Prostate gland (tissue), 2 donors: ENCODE data around the gene ZMIZ1. TPM values are rescaled to one million over a fixed set of nuclear protein-coding genes. Genes with fewer than 3 reads are reported as not detected.

Experiments
- DNase-seq: peaks from one replicate; pipeline ENCODE4 v3.0.0-alpha.2; 2019; ENCODE audit warnings: low spot score
- H3K27ac ChIP-seq, 2 donors: fragments of 200-600 bp; sonication (generic); 2 replicates each; pipeline ENCODE4 v1.5.1; 2017 to 2019
- H3K27me3 ChIP-seq: fragments of 200-600 bp; sonication (generic); replicated peaks from 2 replicates; pipeline ENCODE4 v1.5.1; 2019; ENCODE audit not compliant: insufficient read depth
- H3K36me3 ChIP-seq, 2 donors: fragments of 200-600 bp; sonication (generic); 1 replicate in 1 of 2; 2 replicates in 1 of 2; pipeline versions ENCODE4 v1.5.1 to v1.8.1; 2017 to 2019
- H3K4me1 ChIP-seq: fragments of 200-600 bp; sonication (generic); replicated peaks from 2 replicates; pipeline ENCODE4 v1.5.1; 2019
- H3K4me3 ChIP-seq, 2 donors: fragments of 200-600 bp; sonication (generic); 2 replicates each; pipeline ENCODE4 v1.5.1; 2017 to 2019
- H3K9me3 ChIP-seq: fragments of 200-600 bp; sonication (generic); 2 replicates; pipeline ENCODE4 v1.5.1; 2017
- CTCF ChIP-seq, 4 experiments: fragments of 200-600 bp in 2 of 4; fragments of 450-650 bp in 2 of 4; sonication (generic) in 2 of 4; IDR thresholded peaks; 1 replicate in 3 of 4; 2 replicates in 1 of 4; pipeline ENCODE4 v1.5.1; 2016 to 2019; ENCODE audit warnings: antibody characterized with exemption in 4 of 4, mild to moderate bottlenecking in 2 of 4, moderate library complexity in 2 of 4
- POLR2A ChIP-seq: fragments of 450-650 bp; IDR thresholded peaks from one replicate; pipeline ENCODE4 v1.6.1; 2016; ENCODE audit warnings: antibody characterized with exemption, mild to moderate bottlenecking
- POLR2AphosphoS5 ChIP-seq: sonication (generic); formaldehyde crosslinking; IDR thresholded peaks from one replicate; pipeline ENCODE4 v1.6.1; 2017; ENCODE audit warnings: antibody characterized with exemption
- WGBS: methylation state at CpG from one replicate; pipeline ENCODE4 v1.1.5; 2018; 5-methylcytosine and 5-hydroxymethylcytosine counted together
- intact Hi-C: fragments of 100-400 bp; cut with DNase I; formaldehyde crosslinking; loops from one replicate; pipeline ENCODE4 v1.14.2; 2022
- total RNA-seq, 2 donors: library from RNA; depleted of rRNA; stranded (reverse); fragments of >200 nt; gene quantifications; one replicate each; pipeline ENCODE4 v1.1.0, GENCODE V29; 2016

Gene ZMIZ1
- total RNA-seq, 2 donors from 2014 or later = 69.6 to 78.5 TPM

DNA sequence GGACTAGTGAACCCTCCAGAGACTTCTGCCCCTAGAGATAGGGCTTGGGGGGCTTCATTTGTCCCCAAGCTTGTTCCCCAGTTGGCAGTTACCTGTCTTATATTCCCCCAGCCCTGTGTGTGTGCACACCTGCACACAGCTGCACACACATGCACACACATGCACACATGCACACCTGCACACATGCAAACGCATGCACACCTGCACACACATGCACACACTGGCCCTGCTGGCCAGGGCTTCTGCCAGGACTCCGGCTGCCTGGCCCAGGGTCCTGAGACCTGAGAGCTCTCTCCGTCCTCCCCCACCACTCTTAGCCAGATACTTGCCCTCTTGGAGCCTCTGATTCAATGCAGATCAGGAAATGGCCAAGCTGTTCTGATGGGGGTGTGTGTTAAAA lies 6.7 kb downstream of the ZMIZ1 start:
- peaks cover 53% of the 10 kb centered on the region for H3K4me1 ChIP-seq
- H3K27ac ChIP-seq = no peak overlapping the region
- DNase-seq = no peak
- H3K9me3 ChIP-seq = no peaks in the 10 kb centered on the region
- no peaks in the 10 kb centered on the region for H3K36me3 ChIP-seq
- TF ChIP-seq POLR2AphosphoS5 (no peak), CTCF (IDR thresholded peaks at IDR 0.05) (no peak), POLR2A (no peak)
- intact Hi-C loops = no loop called here
- 34% methylated on average over 3 of the region's 3 CpGs for WGBS
- no peaks in the 10 kb centered on the region for H3K27me3 ChIP-seq
- no peak overlapping the region for H3K4me3 ChIP-seq

- Histone ChIP-seq H3K4me1 (peaks cover 55% of the 10 kb centered on the region), H3K4me3 (no peak overlapping the region), H3K36me3 (no peaks in the 10 kb centered on the region), H3K27me3 (no peaks in the 10 kb centered on the region), H3K27ac (no peak overlapping the region), H3K9me3 (no peaks in the 10 kb centered on the region)
- intact Hi-C loops = no loop called here
- DNase-seq = no peak
- TF ChIP-seq POLR2AphosphoS5 (no peak), POLR2A (no peak), CTCF (IDR thresholded peaks at IDR 0.05) (no peak)
- 57% methylated on average over 10 of the region's 10 CpGs for WGBS
Observed at GRCh38 chr10:79077488-79078173, 8.9 kb downstream of the ZMIZ1 start.

- Histone ChIP-seq H3K36me3 (no peaks in the 10 kb centered on the region), H3K4me1 (peaks cover 52% of the 10 kb centered on the region), H3K27me3 (no peaks in the 10 kb centered on the region), H3K4me3 (no peak overlapping the region), H3K27ac (no peak overlapping the region), H3K9me3 (no peaks in the 10 kb centered on the region)
- 80% methylated on average over 8 of the region's 8 CpGs for WGBS
- DNase-seq = no peak
- intact Hi-C loops = no loop called here
- no peak for TF ChIP-seq CTCF (IDR thresholded peaks at IDR 0.05)
- no peak for TF ChIP-seq POLR2AphosphoS5
- TF ChIP-seq POLR2A = no peak
Observed at GRCh38 chr10:79078367-79079053, 9.7 kb downstream of the ZMIZ1 start.

- Histone ChIP-seq H3K4me3 (no peak overlapping the region), H3K36me3 (no peaks in the 10 kb centered on the region), H3K9me3 (no peaks in the 10 kb centered on the region), H3K27me3 (no peaks in the 10 kb centered on the region), H3K4me1 (peaks cover 52% of the 10 kb centered on the region), H3K27ac (no peak overlapping the region)
- no peak for DNase-seq
- intact Hi-C loops = no loop called here
- WGBS = 75% methylated on average over 1 of the region's 1 CpG
- TF ChIP-seq POLR2AphosphoS5 = no peak
Observed at GRCh38 chr10:79079054-79079397, 10.3 kb downstream of the ZMIZ1 start.

- H3K36me3 ChIP-seq = no peaks in the 10 kb centered on the region
- H3K27ac ChIP-seq = no peak overlapping the region
- H3K9me3 ChIP-seq = no peaks in the 10 kb centered on the region
- DNase-seq = no peak
- intact Hi-C loops = no loop called here
- 53% methylated on average over 15 of the region's 15 CpGs for WGBS
- peaks cover 49% of the 10 kb centered on the region for H3K4me1 ChIP-seq
- no peaks in the 10 kb centered on the region for H3K27me3 ChIP-seq
- no peak overlapping the region for H3K4me3 ChIP-seq
- TF ChIP-seq POLR2AphosphoS5 (no peak), POLR2A (no peak), CTCF (IDR thresholded peaks at IDR 0.05) (no peak)
Observed at GRCh38 chr10:79079490-79080355, 11.0 kb downstream of the ZMIZ1 start.
